IMR-90 (cell line): Measurements from ENCODE around the gene EFHD2.

ENCODE experiments used
- BHLHE40 ChIP-seq: fragments of 150-350 bp; IDR thresholded peaks from 2 replicates; pipeline ENCODE4 v1.6.1; 2016; ENCODE audit warnings: mild to moderate bottlenecking, low read depth, low read length
- CEBPB ChIP-seq: IDR thresholded peaks from 2 replicates; pipeline ENCODE4 v1.6.1; 2012; ENCODE audit warnings: low read depth, low read length, improper control_type of control experiment
- CHD1 ChIP-seq: IDR thresholded peaks from 2 replicates; pipeline ENCODE4 v1.6.1; 2012; ENCODE audit warnings: low read depth, low read length, improper control_type of control experiment
- MAZ ChIP-seq: IDR thresholded peaks from 2 replicates; pipeline ENCODE4 v1.6.1; 2012; ENCODE audit warnings: low read depth, mild to moderate bottlenecking, low read length, improper control_type of control experiment, moderate library complexity, borderline replicate concordance
- MXI1 ChIP-seq: IDR thresholded peaks from 2 replicates; pipeline ENCODE4 v1.6.1; 2012; ENCODE audit warnings: low read depth, mild to moderate bottlenecking, low read length, moderate library complexity, borderline replicate concordance
- POLR2A ChIP-seq: IDR thresholded peaks from 2 replicates; pipeline ENCODE4 v1.6.1; 2012; ENCODE audit warnings: mild to moderate bottlenecking, low read depth, low read length
- RAD21 ChIP-seq: IDR thresholded peaks from 2 replicates; pipeline ENCODE4 v1.6.1; 2012; ENCODE audit warnings: low read length, improper control_type of control experiment
- RFX5 ChIP-seq: IDR thresholded peaks from 2 replicates; pipeline ENCODE4 v1.8.0; 2012; ENCODE audit warnings: low read depth, mild to moderate bottlenecking, low read length, moderate library complexity
- SMC3 ChIP-seq: fragments of 150-350 bp; IDR thresholded peaks from 2 replicates; pipeline ENCODE4 v1.6.1; 2016; ENCODE audit warnings: low read depth, mild to moderate bottlenecking, antibody characterized with exemption, low read length, moderate library complexity
- TF ChIP-seq, protein P1 (sequence below): conservative IDR thresholded peaks from 2 replicates; pipeline ENCODE4 v1.5.1; 2012; ENCODE audit warnings: mild to moderate bottlenecking, low read depth, low read length, improper control_type of control experiment
- TF ChIP-seq, protein P2 (sequence below): fragments of 150-350 bp; IDR thresholded peaks from 2 replicates; pipeline ENCODE4 v1.6.1; 2017; ENCODE audit warnings: mild to moderate bottlenecking, antibody characterized with exemption, low read length, low read depth
- TF ChIP-seq, protein P3 (sequence below): fragments of 150-350 bp; IDR thresholded peaks from 2 replicates; pipeline ENCODE4 v1.6.1; 2016; ENCODE audit warnings: low read depth, mild to moderate bottlenecking, low read length, moderate library complexity, borderline replicate concordance

DNA sequence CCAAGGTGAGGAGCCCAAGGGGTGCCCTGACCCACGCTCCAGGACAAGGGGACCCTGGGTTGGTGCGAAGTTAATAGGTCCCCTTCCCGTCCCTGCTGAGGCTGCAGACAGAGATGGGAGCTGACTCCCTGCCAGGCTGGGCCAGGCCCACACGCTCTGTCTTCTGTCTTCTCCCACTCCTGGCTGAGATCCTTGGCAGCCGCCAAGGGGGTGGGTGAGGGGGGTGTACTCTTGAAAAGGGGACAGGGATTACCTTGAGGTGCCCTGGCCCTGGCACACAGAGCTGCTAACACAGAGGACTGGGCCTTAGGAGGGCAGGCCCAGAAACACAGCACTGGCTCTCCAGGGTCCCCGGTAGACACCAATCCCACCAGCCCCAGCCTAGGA, 17.6 kb downstream of the EFHD2 start:
- TF ChIP-seq, protein P1, sequence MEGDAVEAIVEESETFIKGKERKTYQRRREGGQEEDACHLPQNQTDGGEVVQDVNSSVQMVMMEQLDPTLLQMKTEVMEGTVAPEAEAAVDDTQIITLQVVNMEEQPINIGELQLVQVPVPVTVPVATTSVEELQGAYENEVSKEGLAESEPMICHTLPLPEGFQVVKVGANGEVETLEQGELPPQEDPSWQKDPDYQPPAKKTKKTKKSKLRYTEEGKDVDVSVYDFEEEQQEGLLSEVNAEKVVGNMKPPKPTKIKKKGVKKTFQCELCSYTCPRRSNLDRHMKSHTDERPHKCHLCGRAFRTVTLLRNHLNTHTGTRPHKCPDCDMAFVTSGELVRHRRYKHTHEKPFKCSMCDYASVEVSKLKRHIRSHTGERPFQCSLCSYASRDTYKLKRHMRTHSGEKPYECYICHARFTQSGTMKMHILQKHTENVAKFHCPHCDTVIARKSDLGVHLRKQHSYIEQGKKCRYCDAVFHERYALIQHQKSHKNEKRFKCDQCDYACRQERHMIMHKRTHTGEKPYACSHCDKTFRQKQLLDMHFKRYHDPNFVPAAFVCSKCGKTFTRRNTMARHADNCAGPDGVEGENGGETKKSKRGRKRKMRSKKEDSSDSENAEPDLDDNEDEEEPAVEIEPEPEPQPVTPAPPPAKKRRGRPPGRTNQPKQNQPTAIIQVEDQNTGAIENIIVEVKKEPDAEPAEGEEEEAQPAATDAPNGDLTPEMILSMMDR: no peak
- TF ChIP-seq RAD21: no peak
- TF ChIP-seq POLR2A: no peak
- no peak for TF ChIP-seq MXI1
- TF ChIP-seq RFX5: no peak
- TF ChIP-seq MAZ: no peak
- TF ChIP-seq CHD1: no peak
- TF ChIP-seq BHLHE40: no peak
- TF ChIP-seq CEBPB: no peak
- TF ChIP-seq SMC3: no peak
- TF ChIP-seq, protein P2, sequence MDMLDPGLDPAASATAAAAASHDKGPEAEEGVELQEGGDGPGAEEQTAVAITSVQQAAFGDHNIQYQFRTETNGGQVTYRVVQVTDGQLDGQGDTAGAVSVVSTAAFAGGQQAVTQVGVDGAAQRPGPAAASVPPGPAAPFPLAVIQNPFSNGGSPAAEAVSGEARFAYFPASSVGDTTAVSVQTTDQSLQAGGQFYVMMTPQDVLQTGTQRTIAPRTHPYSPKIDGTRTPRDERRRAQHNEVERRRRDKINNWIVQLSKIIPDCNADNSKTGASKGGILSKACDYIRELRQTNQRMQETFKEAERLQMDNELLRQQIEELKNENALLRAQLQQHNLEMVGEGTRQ: no peak
- TF ChIP-seq, protein P3, sequence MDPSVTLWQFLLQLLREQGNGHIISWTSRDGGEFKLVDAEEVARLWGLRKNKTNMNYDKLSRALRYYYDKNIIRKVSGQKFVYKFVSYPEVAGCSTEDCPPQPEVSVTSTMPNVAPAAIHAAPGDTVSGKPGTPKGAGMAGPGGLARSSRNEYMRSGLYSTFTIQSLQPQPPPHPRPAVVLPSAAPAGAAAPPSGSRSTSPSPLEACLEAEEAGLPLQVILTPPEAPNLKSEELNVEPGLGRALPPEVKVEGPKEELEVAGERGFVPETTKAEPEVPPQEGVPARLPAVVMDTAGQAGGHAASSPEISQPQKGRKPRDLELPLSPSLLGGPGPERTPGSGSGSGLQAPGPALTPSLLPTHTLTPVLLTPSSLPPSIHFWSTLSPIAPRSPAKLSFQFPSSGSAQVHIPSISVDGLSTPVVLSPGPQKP: no peak
